DMS 273 treated with DMSO at 0.1 percent for 48 hours (cell line): Measurements from ENCODE around the gene MMP17.

ENCODE experiments used
- DNase-seq: peaks from one replicate; lab custom pipeline; 2025; lab: John Stamatoyannopoulos, UW

MMP17 gene

GRCh38 chr12:131894981-131895639 lies 66.9 kb downstream of the MMP17 start:
- no peak for DNase-seq

- DNase-seq: no peak
Observed at GRCh38 chr12:131895640-131896079, 67.5 kb downstream of the MMP17 start.

DNA sequence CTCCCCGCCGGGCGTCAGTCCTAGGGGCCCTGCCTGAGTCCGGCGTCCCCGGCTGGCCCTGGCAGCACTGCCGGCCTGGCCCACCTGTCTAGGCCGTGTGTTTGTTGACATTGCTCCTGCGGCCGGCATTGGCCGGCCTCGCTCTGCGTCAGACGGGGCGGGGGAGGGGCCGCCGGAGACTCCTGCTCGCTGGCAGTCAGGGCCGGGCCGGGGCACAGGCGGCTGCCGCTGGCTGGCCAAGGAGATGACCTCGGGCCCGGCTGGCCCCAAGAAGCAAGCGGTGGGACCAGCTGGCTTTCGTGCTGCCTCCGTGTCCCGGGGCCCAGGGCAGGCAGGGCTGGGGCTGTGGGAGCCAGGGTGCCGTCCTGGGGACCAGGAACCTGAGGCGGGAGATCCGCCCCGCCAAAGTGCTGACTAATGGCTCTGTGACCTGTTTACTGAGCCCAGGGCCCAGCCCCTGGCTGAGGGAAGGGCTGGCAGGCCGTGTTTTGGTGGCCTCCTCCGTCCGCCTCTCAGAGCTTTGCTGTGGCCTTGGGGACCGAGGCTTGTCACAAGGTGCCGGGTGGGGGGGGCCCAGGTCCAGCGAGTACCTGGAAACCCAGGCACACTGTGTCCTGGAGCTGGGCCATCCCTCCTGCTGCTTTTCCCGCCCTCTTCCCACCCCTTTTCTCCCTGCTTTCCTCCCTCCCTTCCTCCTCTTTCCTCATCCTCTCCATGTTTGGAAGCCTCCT lies 68.1 kb downstream of the MMP17 start:
- peak; percentile 2 for DNase-seq

DNA sequence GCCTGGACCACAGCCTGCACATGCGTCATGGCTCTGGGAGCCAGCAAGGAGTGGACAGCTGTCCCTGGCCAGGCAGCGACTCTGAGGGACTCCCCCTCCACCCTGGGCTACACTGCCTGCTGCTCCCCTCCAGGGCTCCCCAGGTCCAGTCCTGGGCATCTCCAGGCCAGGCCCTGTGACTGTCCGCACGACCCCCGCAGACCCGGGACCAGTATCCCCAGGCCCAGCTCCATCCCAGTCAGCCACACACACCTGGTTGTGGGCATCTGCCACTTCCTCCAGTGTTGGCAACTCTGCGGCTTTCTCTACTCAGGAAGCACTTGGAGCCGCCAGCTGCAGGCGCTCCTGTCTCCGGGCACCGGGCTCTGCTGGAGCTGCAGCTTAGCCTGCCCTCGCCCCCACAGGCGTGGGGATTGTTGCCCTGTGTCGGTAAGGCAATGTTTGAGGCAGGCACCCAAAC lies 68.6 kb downstream of the MMP17 start:
- no peak for DNase-seq

GRCh38 chr12:131897276-131897675 lies 69.1 kb downstream of the MMP17 start:
- DNase-seq: no peak

- peak; percentile 1 for DNase-seq
Observed at GRCh38 chr12:131897875-131898274, 69.7 kb downstream of the MMP17 start.

DNA sequence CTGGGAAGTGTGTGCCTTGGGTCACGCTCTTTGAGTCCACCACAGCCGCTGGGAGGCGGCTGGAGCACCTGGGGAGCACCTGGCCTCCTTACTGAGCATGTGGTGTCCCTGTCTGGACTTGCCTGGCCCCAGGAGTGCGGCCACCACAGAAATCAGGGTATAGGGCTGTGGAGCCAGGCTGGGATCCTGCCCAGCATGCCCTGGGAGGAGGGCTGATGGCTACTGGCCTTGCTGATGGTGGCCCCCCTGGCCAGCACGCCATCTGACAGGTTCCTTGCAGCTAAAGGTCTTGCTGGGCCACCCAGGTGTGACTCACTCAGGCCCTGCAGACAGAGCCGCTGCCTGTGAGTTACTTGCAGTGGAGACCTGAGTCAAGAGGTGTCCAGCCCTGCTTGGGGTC lies 72.2 kb downstream of the MMP17 start:
- no peak for DNase-seq
